NB4 (cell line): ENCODE data around the gene ALOX5.

Source experiments
- DNase-seq: peaks from one replicate; pipeline ENCODE4 v3.0.0; 2010; ENCODE audit warnings: low read depth
- H3K4me3 ChIP-seq: one replicate; pipeline ENCODE4 v1.5.1; 2011; ENCODE audit warnings: mild to moderate bottlenecking, low read depth, low read length, moderate library complexity
- MYC ChIP-seq: IDR thresholded peaks from 2 replicates; pipeline ENCODE4 v1.6.1; 2011; ENCODE audit warnings: low read depth, low read length
- POLR2A ChIP-seq: IDR thresholded peaks from 2 replicates; pipeline ENCODE4 v1.6.1; 2011; ENCODE audit warnings: mild to moderate bottlenecking; ENCODE audit not compliant: insufficient read length; ENCODE audit errors: extremely low read depth
- TF ChIP-seq, protein P1 (sequence below): IDR thresholded peaks from 2 replicates; pipeline ENCODE4 v1.6.1; 2011; ENCODE audit warnings: low read depth, low read length
- TF ChIP-seq, protein P2 (sequence below): IDR thresholded peaks from one replicate; pipeline ENCODE4 v1.5.1; 2012; ENCODE audit warnings: low read depth, low read length

Gene ALOX5

DNA sequence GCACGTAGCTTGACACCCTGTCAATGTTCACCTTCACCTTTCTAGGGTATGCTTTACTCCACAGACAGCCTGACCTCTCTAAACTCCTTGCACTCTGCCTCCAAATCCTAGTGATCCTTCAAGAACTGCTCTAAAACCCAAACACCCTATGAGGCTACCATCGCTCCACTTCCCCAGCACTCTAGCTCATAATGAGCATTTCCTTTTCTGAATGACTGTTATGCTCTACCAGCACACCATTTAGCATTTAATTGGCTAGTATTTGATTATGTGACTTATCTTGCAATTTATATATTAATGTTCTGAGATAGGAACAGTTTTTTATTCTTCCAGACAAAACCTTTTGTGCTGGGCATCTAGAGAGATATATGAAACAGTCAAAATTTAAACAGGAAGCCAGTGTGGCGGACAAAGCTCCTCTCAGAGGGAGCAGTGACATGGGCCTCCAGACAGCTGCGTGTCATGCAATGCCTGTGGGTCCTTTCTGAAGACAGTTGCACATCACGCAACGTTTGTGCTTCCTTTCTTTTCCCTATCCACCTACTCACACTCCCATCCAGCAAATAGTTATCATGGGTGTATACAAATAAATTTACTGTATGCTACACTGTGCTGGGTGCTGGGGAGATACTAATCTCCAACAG lies 86.3 kb downstream of the ALOX5 start:
- TF ChIP-seq MYC = no peak
- TF ChIP-seq POLR2A = no peak
- TF ChIP-seq, protein P1, sequence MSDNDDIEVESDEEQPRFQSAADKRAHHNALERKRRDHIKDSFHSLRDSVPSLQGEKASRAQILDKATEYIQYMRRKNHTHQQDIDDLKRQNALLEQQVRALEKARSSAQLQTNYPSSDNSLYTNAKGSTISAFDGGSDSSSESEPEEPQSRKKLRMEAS = no peak
- TF ChIP-seq, protein P2, sequence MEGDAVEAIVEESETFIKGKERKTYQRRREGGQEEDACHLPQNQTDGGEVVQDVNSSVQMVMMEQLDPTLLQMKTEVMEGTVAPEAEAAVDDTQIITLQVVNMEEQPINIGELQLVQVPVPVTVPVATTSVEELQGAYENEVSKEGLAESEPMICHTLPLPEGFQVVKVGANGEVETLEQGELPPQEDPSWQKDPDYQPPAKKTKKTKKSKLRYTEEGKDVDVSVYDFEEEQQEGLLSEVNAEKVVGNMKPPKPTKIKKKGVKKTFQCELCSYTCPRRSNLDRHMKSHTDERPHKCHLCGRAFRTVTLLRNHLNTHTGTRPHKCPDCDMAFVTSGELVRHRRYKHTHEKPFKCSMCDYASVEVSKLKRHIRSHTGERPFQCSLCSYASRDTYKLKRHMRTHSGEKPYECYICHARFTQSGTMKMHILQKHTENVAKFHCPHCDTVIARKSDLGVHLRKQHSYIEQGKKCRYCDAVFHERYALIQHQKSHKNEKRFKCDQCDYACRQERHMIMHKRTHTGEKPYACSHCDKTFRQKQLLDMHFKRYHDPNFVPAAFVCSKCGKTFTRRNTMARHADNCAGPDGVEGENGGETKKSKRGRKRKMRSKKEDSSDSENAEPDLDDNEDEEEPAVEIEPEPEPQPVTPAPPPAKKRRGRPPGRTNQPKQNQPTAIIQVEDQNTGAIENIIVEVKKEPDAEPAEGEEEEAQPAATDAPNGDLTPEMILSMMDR = no peak
- peak; percentile 60 for DNase-seq
- no peak overlapping the region for H3K4me3 ChIP-seq

DNA sequence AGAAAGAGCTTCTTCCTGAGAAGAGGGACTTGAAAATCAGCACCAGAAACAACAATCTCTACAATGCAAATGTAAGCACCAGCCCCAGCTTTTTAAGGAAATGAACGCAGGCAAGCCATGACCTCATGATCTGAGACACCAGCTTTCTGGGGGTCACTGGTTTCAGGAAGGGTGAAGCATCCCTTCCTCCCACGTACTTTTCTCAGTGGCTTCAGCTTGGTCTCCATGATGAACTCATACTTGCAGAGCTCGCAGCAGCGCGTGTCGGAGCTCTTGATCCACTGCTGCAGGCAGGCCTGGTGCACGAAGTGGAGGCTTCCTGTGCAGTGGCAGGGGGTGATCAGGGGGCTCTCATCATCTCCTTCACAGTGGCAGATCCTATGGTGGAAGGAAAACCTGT lies 87.0 kb downstream of the ALOX5 start:
- peak; percentile 63 for DNase-seq
- no peak overlapping the region for H3K4me3 ChIP-seq
- TF ChIP-seq POLR2A (no peak), MYC (no peak)
- TF ChIP-seq, protein P2 = no peak
- TF ChIP-seq, protein P1 = no peak

DNA sequence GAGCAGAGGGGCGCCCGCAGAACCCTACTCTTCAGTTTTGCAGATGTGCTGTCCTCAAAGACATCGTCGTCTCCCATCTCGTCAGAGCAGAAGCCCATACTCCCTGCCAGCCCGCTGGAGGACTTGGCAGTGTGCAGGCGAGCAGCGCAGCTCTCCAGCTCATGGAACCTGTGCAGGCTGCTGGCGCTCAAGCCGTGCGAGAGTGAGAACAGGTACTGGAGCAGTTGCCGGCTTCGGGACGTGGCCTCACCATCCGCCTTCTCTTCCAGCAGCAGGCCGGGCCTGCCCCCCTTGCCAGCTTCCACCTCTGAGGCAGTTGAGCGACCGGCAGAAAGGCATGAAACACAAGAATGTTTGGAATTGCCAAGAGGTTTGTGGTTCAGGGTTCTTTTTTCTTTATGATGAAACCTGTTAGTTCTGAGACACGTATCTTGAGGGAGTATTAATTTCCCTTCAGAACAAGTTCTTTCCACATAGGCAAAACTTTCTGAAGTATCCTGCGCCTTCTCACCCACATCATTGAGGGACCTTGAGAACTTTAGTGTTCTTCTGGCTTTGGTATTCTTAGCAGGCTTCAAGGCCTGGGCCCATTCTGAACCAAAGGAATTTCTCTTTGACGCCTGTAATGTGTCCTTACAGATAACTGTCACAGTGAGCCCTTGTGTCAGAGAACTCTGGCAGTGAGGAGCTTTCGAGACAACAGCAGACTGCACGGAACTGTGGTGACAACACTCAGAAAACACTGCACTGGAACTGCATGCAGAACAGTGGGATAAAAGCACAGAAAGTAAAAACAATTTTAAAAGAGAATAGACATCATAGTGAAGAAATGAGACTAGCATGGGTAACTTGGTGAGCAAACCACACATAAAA lies 89.5 kb downstream of the ALOX5 start:
- TF ChIP-seq, protein P1 = no peak
- TF ChIP-seq MYC (no peak), POLR2A (no peak)
- TF ChIP-seq, protein P2 = no peak
- peak; percentile 18 for DNase-seq
- H3K4me3 ChIP-seq = no peak overlapping the region

DNA sequence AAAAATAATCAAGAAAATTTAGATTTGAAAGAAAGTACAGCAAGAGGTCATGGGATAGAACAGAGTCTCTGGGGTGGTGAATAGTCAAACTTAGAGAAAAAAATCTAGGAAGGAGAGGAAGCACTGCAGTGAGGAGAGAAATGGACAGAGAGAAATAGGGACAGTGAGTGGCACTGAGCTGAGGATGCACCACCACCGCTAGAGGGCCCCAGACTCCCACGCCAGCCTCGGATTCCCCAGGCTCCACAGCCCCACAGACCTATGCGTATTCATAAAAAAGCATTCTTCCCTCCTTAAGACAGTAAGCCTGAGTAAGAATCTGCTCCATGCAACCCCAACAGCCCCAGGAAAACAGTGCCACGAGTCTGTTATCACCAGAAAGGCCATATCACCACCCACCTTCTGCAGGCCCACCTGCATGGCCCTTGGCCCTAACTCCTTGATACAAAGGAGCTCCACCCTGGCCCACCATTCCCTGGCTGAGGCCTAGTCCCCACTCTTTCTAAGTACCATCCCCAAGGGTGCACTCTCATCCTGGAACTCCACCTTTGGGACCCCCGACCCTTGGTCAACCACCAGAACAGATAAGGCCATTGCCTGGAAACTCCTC lies 91.0 kb downstream of the ALOX5 start:
- TF ChIP-seq MYC (no peak), POLR2A (no peak)
- TF ChIP-seq, protein P1 = no peak
- TF ChIP-seq, protein P2 = peak; percentile 94
- H3K4me3 ChIP-seq = no peak overlapping the region
- peak; percentile 84 for DNase-seq

DNA sequence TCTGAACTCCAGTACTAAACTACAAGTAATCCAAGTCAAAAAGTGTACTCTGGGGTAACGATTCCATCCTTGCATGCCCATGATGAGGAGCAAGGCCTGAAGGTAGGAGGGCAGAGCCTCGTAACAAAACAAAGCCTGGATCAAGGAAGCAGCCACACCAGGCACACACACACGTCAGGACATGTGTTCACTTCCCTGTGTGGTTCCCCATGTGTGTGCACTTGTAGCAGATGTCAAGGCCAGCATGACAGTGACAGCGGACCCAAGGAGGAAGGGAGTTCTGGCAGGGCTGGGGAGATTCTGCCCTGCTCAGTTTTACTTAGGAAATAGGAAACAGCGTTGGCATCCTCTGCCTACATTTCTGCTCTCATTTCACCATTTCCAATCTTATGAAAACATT lies 92.8 kb downstream of the ALOX5 start:
- DNase-seq = no peak
- H3K4me3 ChIP-seq = no peak overlapping the region
- no peak for TF ChIP-seq POLR2A
- TF ChIP-seq MYC = no peak
- TF ChIP-seq, protein P1 = no peak
- TF ChIP-seq, protein P2 = no peak
